ENCODE measurements around the gene OTOP2. TPM values are rescaled to one million over a fixed set of nuclear protein-coding genes. Genes with fewer than 3 reads are reported as not detected.

The OTOP2 gene
- total RNA-seq, 1 donor from 2014 or later, result not detected

GRCh38 chr17:74943808-74944522 is 19.9 kb downstream of the OTOP2 start:
- ATAC-seq (ENCODE audit: poor library complexity), result no peak
- DNase-seq, result no peak
- intact Hi-C loops (cut with DNase I), result no loop called here

GRCh38 chr17:74945543-74945942 is 21.5 kb downstream of the OTOP2 start:
- no peak for ATAC-seq (ENCODE audit: poor library complexity)
- intact Hi-C loops (cut with DNase I), result no loop called here

GRCh38 chr17:74946641-74947040 is 22.6 kb downstream of the OTOP2 start:
- ATAC-seq (ENCODE audit: poor library complexity) (no peak), DNase-seq (no peak)
- intact Hi-C loops (cut with DNase I), result no loop called here

More at GRCh38 chr17:74945543-74945942, 21.5 kb downstream of the OTOP2 start:
- no peak for DNase-seq

GRCh38 chr17:74947041-74947754 is 23.1 kb downstream of the OTOP2 start:
- ATAC-seq (ENCODE audit: poor library complexity), result no peak
- DNase-seq, result no peak
- intact Hi-C loops (cut with DNase I), result no loop called here

- DNase-seq (no peak), ATAC-seq (ENCODE audit: poor library complexity) (no peak)
- intact Hi-C loops (cut with DNase I), result no loop called here
These were observed 25.5 kb downstream of the OTOP2 start for GRCh38 chr17:74949455-74950115.

GRCh38 chr17:74950207-74950606 is 26.1 kb downstream of the OTOP2 start:
- ATAC-seq (ENCODE audit: poor library complexity), result no peak
- no peak for DNase-seq
- intact Hi-C loops (cut with DNase I), result no loop called here

- no peak for DNase-seq
- no peak for ATAC-seq (ENCODE audit: poor library complexity)
- intact Hi-C loops (cut with DNase I), result no loop called here
These were observed 27.0 kb downstream of the OTOP2 start for GRCh38 chr17:74951065-74951464.

- DNase-seq (no peak), ATAC-seq (ENCODE audit: poor library complexity) (no peak)
- intact Hi-C loops (cut with DNase I), result no loop called here
These were observed 27.8 kb downstream of the OTOP2 start for GRCh38 chr17:74951680-74952421.

- ATAC-seq (ENCODE audit: poor library complexity), result peak; percentile 10
- no peak for DNase-seq
- intact Hi-C loops (cut with DNase I), result no loop called here
These were observed 28.5 kb downstream of the OTOP2 start for GRCh38 chr17:74952431-74953133.

GRCh38 chr17:74953134-74953687 is 29.1 kb downstream of the OTOP2 start:
- intact Hi-C loops (cut with DNase I), result no loop called here

GRCh38 chr17:74954115-74954514 is 30.0 kb downstream of the OTOP2 start:
- intact Hi-C loops (cut with DNase I), result no loop called here
- DNase-seq (no peak), ATAC-seq (ENCODE audit: poor library complexity) (no peak)

More at GRCh38 chr17:74953134-74953687, 29.1 kb downstream of the OTOP2 start:
- ATAC-seq (ENCODE audit: poor library complexity) (no peak), DNase-seq (no peak)

- intact Hi-C loops (cut with DNase I), result no loop called here
These were observed 30.8 kb downstream of the OTOP2 start for GRCh38 chr17:74954665-74955421.

GRCh38 chr17:74956093-74956492 is 32.0 kb downstream of the OTOP2 start:
- DNase-seq (no peak), ATAC-seq (ENCODE audit: poor library complexity) (no peak)
- intact Hi-C loops (cut with DNase I), result no loop called here

More at GRCh38 chr17:74954665-74955421, 30.8 kb downstream of the OTOP2 start:
- no peak for ATAC-seq (ENCODE audit: poor library complexity)
- no peak for DNase-seq

- peak; percentile 62 for ATAC-seq (ENCODE audit: poor library complexity)
- intact Hi-C loops (cut with DNase I), result no loop called here
- peak; percentile 86 for DNase-seq
These were observed 34.1 kb downstream of the OTOP2 start for GRCh38 chr17:74957935-74958740.

- ATAC-seq (ENCODE audit: poor library complexity) (no peak), DNase-seq (no peak)
- intact Hi-C loops (cut with DNase I), result loop anchor here (2.0 to 5.0 kb wide), 2 partner anchors 52 to 241 kb away; partner anchors contain the start of gene MRPL58
These were observed 35.9 kb downstream of the OTOP2 start for GRCh38 chr17:74959826-74960515.

All from Right ventricle myocardium superior (tissue), 1 donor.